ENCODE data around the gene CMTM1.

The CMTM1 gene

GRCh38 chr16:66520406-66521170, 45.7 kb upstream of the CMTM1 start:
- H3K27me3 ChIP-seq (replicated peaks), result no peaks in the 10 kb centered on the region
- H3K36me3 ChIP-seq (replicated peaks), result no peaks in the 10 kb centered on the region
- no peak overlapping the region for H3K4me3 ChIP-seq (ENCODE audit: low read depth, low read length)
- DNase-seq, result no peak
- TF ChIP-seq CTCF (IDR thresholded peaks at IDR 0.05; ENCODE audit: low read depth, low read length, missing control alignments), result no peak
- H3K27ac ChIP-seq, result no peak overlapping the region
- in situ Hi-C loops (cut with HindIII; ENCODE audit: low pct_ligation_motif_present, low sequenced_read_pairs), result no loop called here

DNA sequence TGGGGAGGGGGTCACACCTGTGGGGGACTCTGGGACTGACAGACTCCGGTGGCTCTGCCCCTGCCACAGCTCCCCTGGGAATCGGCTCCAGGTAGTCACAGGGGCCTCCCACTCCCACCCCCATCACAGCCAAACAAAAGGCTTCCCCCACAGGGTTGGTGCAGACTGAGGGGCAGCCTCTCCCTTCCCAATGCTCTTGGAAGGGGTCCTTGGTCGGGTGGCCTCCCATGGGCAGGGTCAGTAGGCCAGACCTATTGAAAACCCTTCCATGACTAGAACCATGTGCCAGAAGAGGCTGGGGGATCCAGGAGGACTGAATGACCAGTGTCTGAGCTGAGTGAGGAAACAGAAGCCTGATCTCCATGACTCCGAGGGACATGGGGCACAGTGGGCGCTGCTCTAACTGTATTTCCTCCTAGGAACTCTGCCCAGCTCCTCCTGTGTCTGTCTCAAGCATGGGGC, 45.0 kb upstream of the CMTM1 start:
- Histone ChIP-seq H3K27ac (peak overlapping the region; percentile 8), H3K4me3 (ENCODE audit: low read depth, low read length) (no peak overlapping the region), H3K36me3 (replicated peaks) (no peaks in the 10 kb centered on the region), H3K27me3 (replicated peaks) (no peaks in the 10 kb centered on the region)
- TF ChIP-seq CTCF (IDR thresholded peaks at IDR 0.05; ENCODE audit: low read depth, low read length, missing control alignments), result no peak
- DNase-seq, result no peak
- in situ Hi-C loops (cut with HindIII; ENCODE audit: low pct_ligation_motif_present, low sequenced_read_pairs), result no loop called here

- H3K27ac ChIP-seq, result peak overlapping the region; percentile 8
- peak; percentile 87 for DNase-seq
- H3K4me3 ChIP-seq (ENCODE audit: low read depth, low read length), result no peak overlapping the region
- no peaks in the 10 kb centered on the region for H3K36me3 ChIP-seq (replicated peaks)
- in situ Hi-C loops (cut with HindIII; ENCODE audit: low pct_ligation_motif_present, low sequenced_read_pairs), result no loop called here
- no peaks in the 10 kb centered on the region for H3K27me3 ChIP-seq (replicated peaks)
- TF ChIP-seq CTCF (IDR thresholded peaks at IDR 0.05; ENCODE audit: low read depth, low read length, missing control alignments), result no peak
Observed at GRCh38 chr16:66521951-66522771, 44.1 kb upstream of the CMTM1 start.

GRCh38 chr16:66522816-66523590, 43.2 kb upstream of the CMTM1 start:
- H3K27me3 ChIP-seq (replicated peaks), result no peaks in the 10 kb centered on the region
- H3K4me3 ChIP-seq (ENCODE audit: low read depth, low read length), result no peak overlapping the region
- TF ChIP-seq CTCF (IDR thresholded peaks at IDR 0.05; ENCODE audit: low read depth, low read length, missing control alignments), result no peak
- DNase-seq, result no peak
- H3K27ac ChIP-seq, result no peak overlapping the region
- H3K36me3 ChIP-seq (replicated peaks), result peaks cover 7% of the 10 kb centered on the region
- in situ Hi-C loops (cut with HindIII; ENCODE audit: low pct_ligation_motif_present, low sequenced_read_pairs), result no loop called here

- H3K36me3 ChIP-seq (replicated peaks), result peaks cover 13% of the 10 kb centered on the region
- no peak for DNase-seq
- no peak overlapping the region for H3K4me3 ChIP-seq (ENCODE audit: low read depth, low read length)
- no peaks in the 10 kb centered on the region for H3K27me3 ChIP-seq (replicated peaks)
- no peak for TF ChIP-seq CTCF (IDR thresholded peaks at IDR 0.05; ENCODE audit: low read depth, low read length, missing control alignments)
- no peak overlapping the region for H3K27ac ChIP-seq
- in situ Hi-C loops (cut with HindIII; ENCODE audit: low pct_ligation_motif_present, low sequenced_read_pairs), result no loop called here
Observed at GRCh38 chr16:66523861-66524354, 42.3 kb upstream of the CMTM1 start.

Measured in brain microvascular endothelial cell (primary cell).